HCT116 (cell line): ENCODE results near the gene EVI5. TPM values are rescaled to one million over a fixed set of nuclear protein-coding genes. Genes with fewer than 3 reads are reported as not detected.
A peak's percentile ranks its signal among the peaks of the same experiment; 100 is the strongest.

Source experiments
- ATAC-seq: fragments of 200-7000 bp; cut with Tn5 transposase; 2 replicates; pipeline ENCODE4 v1.9.1; 2020; ENCODE audit warnings: mild to moderate bottlenecking, moderate library complexity
- BruUV-seq: library from RNA; stranded (reverse); fragments of 400-500 nt; replicated peaks from 2 replicates; lab custom pipeline; 2021; lab: Mats Ljungman, UMichigan
- CTCF ChIA-PET: fragments of 300-600 bp; sonication (Branson Sonifier 250); formaldehyde crosslinking; loops from one replicate; lab custom pipeline; 2021; ENCODE audit warnings: antibody characterized with exemption; lab: Charles Lee
- POLR2A ChIA-PET: fragments of 300-600, 350-600 bp; sonication (Branson Sonifier 250); formaldehyde crosslinking; loops from one replicate; lab custom pipeline; 2021; ENCODE audit warnings: antibody characterized with exemption; lab: Charles Lee
- RAD21 ChIA-PET, 2 experiments: fragments of 300-600 bp; sonication (Branson Sonifier 250); formaldehyde crosslinking; loops; one replicate each; lab custom pipeline; 2023; ENCODE audit warnings: low total read pairs in 2 of 2; ENCODE audit not compliant: uncharacterized antibody in 2 of 2, unreplicated experiment in 2 of 2, low non-redundant PET in 1 of 2; lab: Charles Lee
- DNase-seq: peaks from one replicate; pipeline ENCODE4 v3.0.0-alpha.2; 2010; ENCODE audit warnings: low read depth, low spot score
- H2AFZ ChIP-seq: fragments of 200-600 bp; shearing (Covaris generic), sonication (generic); 2 replicates; pipeline ENCODE4 v1.6.1; 2017; ENCODE audit warnings: low read depth, mixed run types, mixed read lengths, antibody characterized with exemption, low read length; ENCODE audit not compliant: poor library complexity, severe bottlenecking
- H3K27ac ChIP-seq: 2 replicates; pipeline ENCODE4 v1.5.1; 2012; ENCODE audit warnings: low read depth, low read length
- H3K27me3 ChIP-seq: fragments of 200-600 bp; sonication (generic); 2 replicates; pipeline ENCODE4 v1.6.1; 2016; ENCODE audit warnings: mixed run types, low read length, mixed read lengths; ENCODE audit not compliant: insufficient read depth
- H3K36me3 ChIP-seq, 2 experiments: fragments of 200-500 bp in 1 of 2; fragments of 200-600 bp in 1 of 2; sonication (Bioruptor generic) in 1 of 2; sonication (generic) in 1 of 2; 2 replicates each; pipeline versions ENCODE4 v1.5.1 to v1.6.1; 2014 to 2016; ENCODE audit warnings: low read length in 2 of 2, inconsistent platforms in 1 of 2, mixed read lengths in 1 of 2, mixed run types in 1 of 2; ENCODE audit not compliant: insufficient read depth in 2 of 2, control insufficient read depth in 1 of 2
- H3K4me1 ChIP-seq, 2 experiments: fragments of 200-600 bp in 1 of 2; sonication (generic) in 1 of 2; 2 replicates each; pipeline versions ENCODE4 v1.5.1 to v1.6.1; 2012 to 2017; ENCODE audit warnings: low read length in 2 of 2, inconsistent platforms in 1 of 2, mild to moderate bottlenecking in 1 of 2, mixed read lengths in 1 of 2, mixed run types in 1 of 2, moderate library complexity in 1 of 2; ENCODE audit not compliant: insufficient read depth in 2 of 2, control insufficient read depth in 1 of 2
- H3K4me2 ChIP-seq: fragments of 200-600 bp; sonication (generic); 2 replicates; pipeline ENCODE4 v1.6.1; 2017; ENCODE audit warnings: mixed run types, low read length, mixed read lengths
- H3K4me3 ChIP-seq, 2 experiments: fragments of 200-600 bp in 1 of 2; sonication (generic) in 1 of 2; replicated peaks in 1 of 2; 2 replicates each; pipeline ENCODE4 v1.5.1; 2011 to 2016; ENCODE audit warnings: low read length in 2 of 2, control low read depth in 1 of 2, low read depth in 1 of 2, mild to moderate bottlenecking in 1 of 2, mixed read lengths in 1 of 2, mixed run types in 1 of 2
- H3K79me2 ChIP-seq: fragments of 200-600 bp; sonication (generic); 2 replicates; pipeline ENCODE4 v1.6.1; 2017; ENCODE audit warnings: mild to moderate bottlenecking, mixed run types, low read length, moderate library complexity, mixed read lengths; ENCODE audit not compliant: insufficient read depth
- H3K9ac ChIP-seq: fragments of 200-600 bp; sonication (generic); 2 replicates; pipeline ENCODE4 v1.6.1; 2016; ENCODE audit warnings: low read length, mixed read lengths
- H3K9me2 ChIP-seq: fragments of 200-600 bp; sonication (generic), shearing (Covaris generic); 2 replicates; pipeline ENCODE4 v1.6.1; 2017; ENCODE audit warnings: mixed run types, mild to moderate bottlenecking, moderate library complexity; ENCODE audit not compliant: insufficient read depth
- H3K9me3 ChIP-seq, 2 experiments: fragments of 200-500 bp in 1 of 2; fragments of 200-600 bp in 1 of 2; sonication (Bioruptor generic) in 1 of 2; sonication (generic) in 1 of 2; 2 replicates each; pipeline ENCODE4 v1.6.1; 2014 to 2017; ENCODE audit warnings: low read length in 2 of 2, mixed read lengths in 2 of 2, inconsistent platforms in 1 of 2, low read depth in 1 of 2, mild to moderate bottlenecking in 1 of 2, mixed run types in 1 of 2, moderate library complexity in 1 of 2; ENCODE audit not compliant: control insufficient read depth in 1 of 2, insufficient read depth in 1 of 2
- H4K20me1 ChIP-seq: fragments of 200-600 bp; sonication (generic), shearing (Covaris generic); 2 replicates; pipeline ENCODE4 v1.6.1; 2017; ENCODE audit warnings: mixed run types, mild to moderate bottlenecking, moderate library complexity; ENCODE audit not compliant: insufficient read depth
- ATF3 ChIP-seq: IDR thresholded peaks from 2 replicates; pipeline ENCODE4 v1.6.1; 2012
- CBX3 ChIP-seq: IDR thresholded peaks from 2 replicates; pipeline ENCODE4 v1.6.1; 2012; ENCODE audit warnings: low read depth
- CEBPB ChIP-seq: IDR thresholded peaks from 2 replicates; pipeline ENCODE4 v1.6.1; 2012; ENCODE audit warnings: low read depth
- EGR1 ChIP-seq: IDR thresholded peaks from 2 replicates; pipeline ENCODE4 v1.6.1; 2012; ENCODE audit warnings: low read depth
- EZH2 ChIP-seq: fragments of 200-600 bp; sonication (generic); IDR thresholded peaks from 2 replicates; pipeline ENCODE4 v1.6.1; 2017; ENCODE audit warnings: antibody characterized with exemption, mixed run types
- EZH2phosphoT487 ChIP-seq: fragments of 200-600 bp; IDR thresholded peaks from 2 replicates; pipeline ENCODE4 v1.6.1; 2018; ENCODE audit warnings: antibody characterized with exemption, borderline replicate concordance
- MAX ChIP-seq: IDR thresholded peaks from 2 replicates; pipeline ENCODE4 v1.6.1; 2012
- RAD21 ChIP-seq: IDR thresholded peaks from 2 replicates; pipeline ENCODE4 v1.6.1; 2012; ENCODE audit warnings: low read depth, mild to moderate bottlenecking
- REST ChIP-seq: IDR thresholded peaks from 2 replicates; pipeline ENCODE4 v1.6.1; 2012; ENCODE audit warnings: low read depth
- SIN3A ChIP-seq: IDR thresholded peaks from 2 replicates; pipeline ENCODE4 v1.6.1; 2012; ENCODE audit warnings: low read depth
- SP1 ChIP-seq: IDR thresholded peaks from 2 replicates; pipeline ENCODE4 v1.6.1; 2012; ENCODE audit warnings: low read depth
- ZBTB33 ChIP-seq: IDR thresholded peaks from 2 replicates; pipeline ENCODE4 v1.6.1; 2011; ENCODE audit warnings: mild to moderate bottlenecking, low read length, moderate library complexity; ENCODE audit not compliant: insufficient replicate concordance; ENCODE audit errors: extremely low read depth
- ZNF274 ChIP-seq: fragments of 200-500 bp; sonication (Bioruptor generic); IDR thresholded peaks from 2 replicates; pipeline ENCODE4 v1.6.1; 2014; ENCODE audit warnings: mild to moderate bottlenecking, low read depth, low read length, inconsistent platforms
- intact Hi-C: fragments of 100-400 bp; cut with micrococcal nuclease; formaldehyde crosslinking; loops from 2 replicates; pipeline ENCODE4 v1.10.0; 2022
- total RNA-seq: library from RNA; stranded (reverse); gene quantifications from one replicate; pipeline ENCODE4 v1.2.1, GENCODE V29; 2021; ENCODE audit not compliant: unreplicated experiment

The EVI5 gene
- total RNA-seq, 1 experiment from 2014 or later, result 21.8 TPM

DNA sequence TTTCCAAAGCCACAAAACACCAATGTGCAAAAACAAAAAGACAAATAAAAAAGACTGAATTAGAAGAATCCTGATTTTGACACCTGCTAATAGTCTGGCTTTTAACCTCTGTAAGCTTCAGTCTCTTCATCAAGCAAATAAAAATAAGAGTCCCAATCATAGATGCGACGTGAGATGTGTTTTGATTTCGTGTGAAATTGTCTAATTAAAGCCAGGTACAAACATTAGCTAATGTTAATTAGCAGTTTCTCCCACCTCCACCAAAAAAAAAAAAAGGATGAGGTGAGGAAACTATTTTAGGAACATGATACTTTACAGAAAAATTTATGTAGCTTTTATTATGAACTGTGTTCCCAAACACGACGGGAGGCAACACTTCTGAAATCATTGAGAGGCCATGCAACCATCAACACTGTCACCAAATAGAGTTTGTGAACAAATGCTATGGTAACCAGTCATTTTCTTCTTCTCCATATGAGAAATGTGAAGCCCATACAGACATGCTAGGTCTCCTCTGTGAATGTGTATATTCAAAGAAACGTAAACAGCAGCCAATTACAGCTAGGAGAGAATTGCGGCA lies 6.7 kb upstream of the EVI5 start:
- intact Hi-C loops, result no loop called here
- POLR2A ChIA-PET, result no interaction called here
- Histone ChIP-seq H3K27me3 (no peaks in the 10 kb centered on the region), H3K9me3 (no peaks in the 10 kb centered on the region), H3K27ac (no peak overlapping the region), H3K9me2 (no peaks in the 10 kb centered on the region), H3K4me3 (no peak overlapping the region), H3K9ac (no peak overlapping the region), H3K4me1 (no peaks in the 10 kb centered on the region), H3K79me2 (no peaks in the 10 kb centered on the region), H4K20me1 (no peaks in the 10 kb centered on the region), H3K36me3 (no peaks in the 10 kb centered on the region), H2AFZ (peak overlapping the region; percentile 1), H3K4me2 (no peak overlapping the region)
- no peak for TF ChIP-seq SP1
- no peak for TF ChIP-seq CEBPB
- TF ChIP-seq ZNF274, result no peak
- TF ChIP-seq RAD21, result no peak
- TF ChIP-seq ATF3, result no peak
- no peak for TF ChIP-seq CBX3
- no peak for TF ChIP-seq EZH2
- TF ChIP-seq EGR1, result no peak
- no peak for TF ChIP-seq SIN3A
- no peak for TF ChIP-seq MAX
- TF ChIP-seq REST, result no peak
- no peak for TF ChIP-seq EZH2phosphoT487
- no peak for TF ChIP-seq ZBTB33
- BruUV-seq, result no TSS peak
- no peak for DNase-seq
- CTCF ChIA-PET, result interaction anchor here (1.9 kb wide), 1 partner anchor 25 kb away, joined by 5 read pairs; no protein-coding TSS in a partner anchor
- RAD21 ChIA-PET, result interaction anchor here in 1 of 2 experiments (0.5 kb wide), 1 partner anchor 169 kb away, joined by 3 read pairs; no protein-coding TSS in a partner anchor
- no peak for ATAC-seq
